Panc1 (cell line): ENCODE results near the gene ABCC11.

Experiments used
- POLR2AphosphoS5 ChIP-seq: IDR thresholded peaks from 2 replicates; pipeline ENCODE4 v1.6.1; 2012; ENCODE audit warnings: mild to moderate bottlenecking, low read depth, low read length, moderate library complexity
- REST ChIP-seq, 2 experiments: IDR thresholded peaks; 2 replicates each; pipeline ENCODE4 v1.6.1; 2011 to 2012; ENCODE audit warnings: low read depth in 2 of 2, control low read depth in 1 of 2, low read length in 1 of 2, mild to moderate bottlenecking in 1 of 2, moderate library complexity in 1 of 2; ENCODE audit not compliant: insufficient read depth in 1 of 2
- TF ChIP-seq, protein P1 (sequence below): fragments of 450-650 bp; IDR thresholded peaks from 2 replicates; pipeline ENCODE4 v1.5.1; 2017; ENCODE audit warnings: mild to moderate bottlenecking

- TF ChIP-seq POLR2AphosphoS5 = no peak
- TF ChIP-seq, protein P1, sequence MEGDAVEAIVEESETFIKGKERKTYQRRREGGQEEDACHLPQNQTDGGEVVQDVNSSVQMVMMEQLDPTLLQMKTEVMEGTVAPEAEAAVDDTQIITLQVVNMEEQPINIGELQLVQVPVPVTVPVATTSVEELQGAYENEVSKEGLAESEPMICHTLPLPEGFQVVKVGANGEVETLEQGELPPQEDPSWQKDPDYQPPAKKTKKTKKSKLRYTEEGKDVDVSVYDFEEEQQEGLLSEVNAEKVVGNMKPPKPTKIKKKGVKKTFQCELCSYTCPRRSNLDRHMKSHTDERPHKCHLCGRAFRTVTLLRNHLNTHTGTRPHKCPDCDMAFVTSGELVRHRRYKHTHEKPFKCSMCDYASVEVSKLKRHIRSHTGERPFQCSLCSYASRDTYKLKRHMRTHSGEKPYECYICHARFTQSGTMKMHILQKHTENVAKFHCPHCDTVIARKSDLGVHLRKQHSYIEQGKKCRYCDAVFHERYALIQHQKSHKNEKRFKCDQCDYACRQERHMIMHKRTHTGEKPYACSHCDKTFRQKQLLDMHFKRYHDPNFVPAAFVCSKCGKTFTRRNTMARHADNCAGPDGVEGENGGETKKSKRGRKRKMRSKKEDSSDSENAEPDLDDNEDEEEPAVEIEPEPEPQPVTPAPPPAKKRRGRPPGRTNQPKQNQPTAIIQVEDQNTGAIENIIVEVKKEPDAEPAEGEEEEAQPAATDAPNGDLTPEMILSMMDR = no peak
- TF ChIP-seq REST (IDR thresholded peaks at IDR 0.05; ENCODE audit: insufficient read depth in 1 of 2, low read depth in 2 of 2, low read length in 1 of 2) = no peak
These were observed 96.6 kb downstream of the ABCC11 start for GRCh38 chr16:48150707-48151106.
